Neural progenitor cell (in vitro differentiated cells): ENCODE measurements around the gene PCSK5. TPM values are rescaled to one million over a fixed set of nuclear protein-coding genes. Genes with fewer than 3 reads are reported as not detected.

Experiments used
- DNase-seq: peaks from one replicate; pipeline ENCODE4 v3.0.0-alpha.2; 2016; ENCODE audit warnings: low spot score
- H2AFZ ChIP-seq: fragments of 200-600 bp; sonication (generic); replicated peaks from 2 replicates; pipeline ENCODE4 v1.6.1; 2016; ENCODE audit warnings: antibody characterized with exemption
- H3F3A ChIP-seq: fragments of 200-600 bp; sonication (generic); 2 replicates; pipeline ENCODE4 v1.6.1; 2016; ENCODE audit warnings: antibody characterized with exemption, low read depth
- H3K27ac ChIP-seq: fragments of 200-600 bp; sonication (generic); 2 replicates; pipeline ENCODE4 v1.5.1; 2016; ENCODE audit warnings: mild to moderate bottlenecking
- H3K27me3 ChIP-seq: fragments of 200-600 bp; sonication (generic); 2 replicates; pipeline ENCODE4 v1.6.1; 2016; ENCODE audit warnings: mild to moderate bottlenecking, moderate library complexity
- H3K36me3 ChIP-seq: fragments of 200-600 bp; sonication (generic); 2 replicates; pipeline ENCODE4 v1.5.1; 2016
- H3K4me1 ChIP-seq: fragments of 200-600 bp; sonication (generic); 2 replicates; pipeline ENCODE4 v1.6.1; 2016; ENCODE audit warnings: mixed run types
- H3K4me2 ChIP-seq: fragments of 200-600 bp; sonication (generic); 2 replicates; pipeline ENCODE4 v1.6.1; 2016
- H3K4me3 ChIP-seq: fragments of 200-600 bp; sonication (generic); 2 replicates; pipeline ENCODE4 v1.5.1; 2016
- H3K79me2 ChIP-seq: fragments of 200-600 bp; sonication (generic); 2 replicates; pipeline ENCODE4 v1.6.1; 2016; ENCODE audit warnings: low read depth
- H3K9ac ChIP-seq: fragments of 200-600 bp; sonication (generic); 2 replicates; pipeline ENCODE4 v1.6.1; 2016
- H3K9me3 ChIP-seq: fragments of 200-600 bp; sonication (generic); 2 replicates; pipeline ENCODE4 v1.5.1; 2016; ENCODE audit warnings: low read depth
- H4K20me1 ChIP-seq: fragments of 200-600 bp; sonication (generic); 2 replicates; pipeline ENCODE4 v1.6.1; 2016; ENCODE audit warnings: low read depth
- H3K27ac Mint-ChIP-seq: 3 replicates; pipeline ENCODE4 v1.8.0; 2021; ENCODE audit warnings: mixed read lengths
- H3K27me3 Mint-ChIP-seq: 2 replicates; pipeline ENCODE4 v1.8.0; 2022; ENCODE audit warnings: low read depth, mild to moderate bottlenecking, inconsistent platforms, moderate library complexity, mixed read lengths; ENCODE audit not compliant: insufficient read depth
- H3K36me3 Mint-ChIP-seq: 3 replicates; pipeline ENCODE4 v1.8.0; 2021; ENCODE audit warnings: mixed read lengths
- H3K4me1 Mint-ChIP-seq: 3 replicates; pipeline ENCODE4 v1.8.0; 2021; ENCODE audit warnings: mixed read lengths
- H3K4me3 Mint-ChIP-seq: 3 replicates; pipeline ENCODE4 v1.8.0; 2021; ENCODE audit warnings: mild to moderate bottlenecking, moderate library complexity, mixed read lengths
- H3K9me3 Mint-ChIP-seq: 3 replicates; pipeline ENCODE4 v1.8.0; 2020; ENCODE audit warnings: mixed read lengths
- EZH2 ChIP-seq: fragments of 200-600 bp; sonication (generic); IDR thresholded peaks from 2 replicates; pipeline ENCODE4 v1.6.1; 2017; ENCODE audit warnings: antibody characterized with exemption, mild to moderate bottlenecking, moderate library complexity
- EZH2phosphoT487 ChIP-seq: fragments of 200-600 bp; sonication (generic); IDR thresholded peaks from 2 replicates; pipeline ENCODE4 v1.6.1; 2017; ENCODE audit warnings: antibody characterized with exemption
- total RNA-seq: library from RNA; depleted of rRNA; stranded (reverse); fragments of >200 nt; gene quantifications from 2 replicates; pipeline ENCODE4 v1.2.3, GENCODE V29; 2015; ENCODE audit warnings: low replicate concordance
- TF ChIP-seq, protein P1 (sequence below): fragments of 200-600 bp; sonication (generic); IDR thresholded peaks from 2 replicates; pipeline ENCODE4 v1.5.1; 2017; ENCODE audit warnings: antibody characterized with exemption, mild to moderate bottlenecking

Gene PCSK5
- total RNA-seq, 1 donor from 2014 or later, result 23.4 TPM

DNA sequence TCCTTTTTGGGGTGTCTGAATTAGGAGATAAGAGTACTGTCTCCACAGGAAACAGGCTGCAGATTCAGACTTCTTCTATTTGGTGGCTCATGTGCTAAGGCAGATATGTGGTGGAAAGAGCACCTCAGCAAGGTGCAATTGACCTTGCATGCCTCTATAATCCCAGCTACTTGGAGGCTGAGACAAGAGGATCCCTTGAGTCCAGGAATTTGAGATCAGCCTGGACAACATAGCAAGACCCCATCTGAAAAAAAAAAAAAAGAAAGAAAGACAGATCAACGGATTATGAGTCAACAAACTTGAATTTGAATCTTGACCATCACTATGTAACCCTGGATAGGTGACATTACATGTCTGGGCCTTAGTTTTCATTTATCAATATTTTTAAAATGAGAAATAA lies 459.4 kb downstream of the PCSK5 start:
- no peak overlapping the region for H3K4me2 ChIP-seq
- H3K79me2 ChIP-seq, result no peaks in the 10 kb centered on the region
- no peaks in the 10 kb centered on the region for H3K36me3 ChIP-seq
- peaks cover under 1% of the 10 kb centered on the region for H3K27me3 Mint-ChIP-seq
- H3K9me3 ChIP-seq, result no peaks in the 10 kb centered on the region
- H3K9ac ChIP-seq, result no peak overlapping the region
- no peaks in the 10 kb centered on the region for H3K4me1 ChIP-seq
- H3K9me3 Mint-ChIP-seq, result no peaks in the 10 kb centered on the region
- H3K4me1 Mint-ChIP-seq, result no peaks in the 10 kb centered on the region
- H3F3A ChIP-seq, result no peaks in the 10 kb centered on the region
- no peak overlapping the region for H2AFZ ChIP-seq
- no peaks in the 10 kb centered on the region for H3K27me3 ChIP-seq
- H3K4me3 ChIP-seq, result no peak overlapping the region
- TF ChIP-seq EZH2phosphoT487, result no peak
- TF ChIP-seq EZH2, result no peak
- TF ChIP-seq, protein P1, sequence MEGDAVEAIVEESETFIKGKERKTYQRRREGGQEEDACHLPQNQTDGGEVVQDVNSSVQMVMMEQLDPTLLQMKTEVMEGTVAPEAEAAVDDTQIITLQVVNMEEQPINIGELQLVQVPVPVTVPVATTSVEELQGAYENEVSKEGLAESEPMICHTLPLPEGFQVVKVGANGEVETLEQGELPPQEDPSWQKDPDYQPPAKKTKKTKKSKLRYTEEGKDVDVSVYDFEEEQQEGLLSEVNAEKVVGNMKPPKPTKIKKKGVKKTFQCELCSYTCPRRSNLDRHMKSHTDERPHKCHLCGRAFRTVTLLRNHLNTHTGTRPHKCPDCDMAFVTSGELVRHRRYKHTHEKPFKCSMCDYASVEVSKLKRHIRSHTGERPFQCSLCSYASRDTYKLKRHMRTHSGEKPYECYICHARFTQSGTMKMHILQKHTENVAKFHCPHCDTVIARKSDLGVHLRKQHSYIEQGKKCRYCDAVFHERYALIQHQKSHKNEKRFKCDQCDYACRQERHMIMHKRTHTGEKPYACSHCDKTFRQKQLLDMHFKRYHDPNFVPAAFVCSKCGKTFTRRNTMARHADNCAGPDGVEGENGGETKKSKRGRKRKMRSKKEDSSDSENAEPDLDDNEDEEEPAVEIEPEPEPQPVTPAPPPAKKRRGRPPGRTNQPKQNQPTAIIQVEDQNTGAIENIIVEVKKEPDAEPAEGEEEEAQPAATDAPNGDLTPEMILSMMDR, result no peak
- no peak for DNase-seq
- H3K27ac ChIP-seq, result no peak overlapping the region
- no peaks in the 10 kb centered on the region for H4K20me1 ChIP-seq
- no peaks in the 10 kb centered on the region for H3K36me3 Mint-ChIP-seq
- no peak overlapping the region for H3K4me3 Mint-ChIP-seq
- H3K27ac Mint-ChIP-seq, result no peak overlapping the region

DNA sequence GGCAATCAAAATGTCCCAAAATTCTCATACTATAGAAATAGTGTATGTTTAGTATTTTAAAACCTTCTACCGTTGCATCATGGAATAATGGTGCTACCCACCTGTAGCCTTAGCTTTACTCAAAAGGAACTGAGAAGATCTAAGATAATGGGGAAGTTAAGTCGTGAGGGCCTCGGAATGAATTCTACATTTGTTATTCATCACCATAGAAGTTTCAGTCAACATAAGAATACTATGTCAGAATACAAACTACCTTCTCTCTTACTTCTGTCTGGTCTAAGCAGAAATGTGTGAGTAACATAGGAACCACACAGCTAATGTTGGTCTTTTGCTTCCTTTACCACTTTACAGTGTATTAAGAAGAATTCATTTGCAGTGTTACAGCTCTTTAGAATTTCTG lies 460.5 kb downstream of the PCSK5 start:
- no peaks in the 10 kb centered on the region for H3K4me1 Mint-ChIP-seq
- no peak for DNase-seq

DNA sequence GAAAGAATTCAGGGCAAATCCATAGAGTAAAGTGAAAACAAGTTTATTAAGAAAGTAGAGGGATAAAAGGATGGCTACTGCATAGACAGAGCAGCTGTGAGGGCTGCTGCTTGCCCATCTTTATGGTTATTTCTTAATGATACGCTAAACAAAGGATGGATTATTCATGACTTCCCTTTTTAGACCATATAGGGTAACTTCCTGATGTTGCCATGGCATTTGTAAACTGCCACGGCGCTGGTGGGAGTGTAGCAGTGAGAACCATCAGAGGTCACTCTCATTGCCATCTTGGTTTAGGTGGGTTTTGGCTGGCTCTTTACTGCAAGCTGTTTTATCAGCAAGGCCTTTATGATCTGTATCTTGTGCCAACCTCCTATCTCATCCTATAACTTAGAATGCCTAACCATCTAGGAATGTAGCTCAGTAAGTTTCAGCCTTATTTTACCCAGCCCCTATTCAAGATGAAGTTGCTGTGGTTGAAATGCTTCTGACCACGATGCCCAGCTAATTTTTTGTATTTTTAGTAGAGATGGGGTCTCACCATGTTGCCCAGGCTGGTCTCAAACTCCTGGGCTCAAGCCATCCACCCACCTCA lies 461.6 kb downstream of the PCSK5 start:
- H3K36me3 Mint-ChIP-seq, result no peaks in the 10 kb centered on the region
- Histone ChIP-seq H3K27me3 (no peaks in the 10 kb centered on the region), H3K27ac (no peak overlapping the region), H2AFZ (no peak overlapping the region), H4K20me1 (no peaks in the 10 kb centered on the region), H3F3A (no peaks in the 10 kb centered on the region), H3K4me1 (no peaks in the 10 kb centered on the region), H3K4me3 (no peak overlapping the region), H3K9ac (no peak overlapping the region), H3K4me2 (no peak overlapping the region), H3K36me3 (no peaks in the 10 kb centered on the region), H3K79me2 (no peaks in the 10 kb centered on the region), H3K9me3 (no peaks in the 10 kb centered on the region)
- no peak overlapping the region for H3K4me3 Mint-ChIP-seq
- DNase-seq, result no peak
- H3K27ac Mint-ChIP-seq, result no peak overlapping the region
- peaks cover 2% of the 10 kb centered on the region for H3K27me3 Mint-ChIP-seq
- no peaks in the 10 kb centered on the region for H3K4me1 Mint-ChIP-seq
- no peaks in the 10 kb centered on the region for H3K9me3 Mint-ChIP-seq
- TF ChIP-seq EZH2, result no peak
- no peak for TF ChIP-seq EZH2phosphoT487
- TF ChIP-seq, protein P1, result no peak

More for the DNA sequence above, 460.5 kb downstream of the PCSK5 start:
- H3K9ac ChIP-seq, result no peak overlapping the region
- Mint-ChIP-seq H3K9me3 (no peaks in the 10 kb centered on the region), H3K27me3 (peaks cover 2% of the 10 kb centered on the region), H3K36me3 (no peaks in the 10 kb centered on the region), H3K4me3 (no peak overlapping the region), H3K27ac (no peak overlapping the region)
- no peak overlapping the region for H3K4me2 ChIP-seq
- TF ChIP-seq EZH2phosphoT487, result no peak
- TF ChIP-seq EZH2, result no peak
- TF ChIP-seq, protein P1, result no peak
- no peak overlapping the region for H3K4me3 ChIP-seq
- no peaks in the 10 kb centered on the region for H4K20me1 ChIP-seq
- no peaks in the 10 kb centered on the region for H3K79me2 ChIP-seq
- no peaks in the 10 kb centered on the region for H3K4me1 ChIP-seq
- no peaks in the 10 kb centered on the region for H3F3A ChIP-seq
- H3K27me3 ChIP-seq, result no peaks in the 10 kb centered on the region
- H3K9me3 ChIP-seq, result no peaks in the 10 kb centered on the region
- no peaks in the 10 kb centered on the region for H3K36me3 ChIP-seq
- no peak overlapping the region for H3K27ac ChIP-seq
- no peak overlapping the region for H2AFZ ChIP-seq
